ENCODE measurements around the gene CORO7.
A peak's percentile ranks its signal among the peaks of the same experiment; 100 is the strongest.

CORO7 gene

GRCh38 chr16:4354512-4355409 lies 61.6 kb downstream of the CORO7 start:
- TF ChIP-seq CTCF (IDR thresholded peaks at IDR 0.05) (no peak), ZFX (IDR thresholded peaks at IDR 0.05; ENCODE audit: borderline replicate concordance) (no peak)

GRCh38 chr16:4353675-4354074 lies 62.7 kb downstream of the CORO7 start:
- TF ChIP-seq CTCF (IDR thresholded peaks at IDR 0.05) (no peak), ZFX (IDR thresholded peaks at IDR 0.05; ENCODE audit: borderline replicate concordance) (no peak)
- H3K27ac ChIP-seq = peak overlapping the region; percentile 17; the same call in 1 of the 2 replicates

More at GRCh38 chr16:4354512-4355409, 61.6 kb downstream of the CORO7 start:
- H3K27ac ChIP-seq = no peak overlapping the region

DNA sequence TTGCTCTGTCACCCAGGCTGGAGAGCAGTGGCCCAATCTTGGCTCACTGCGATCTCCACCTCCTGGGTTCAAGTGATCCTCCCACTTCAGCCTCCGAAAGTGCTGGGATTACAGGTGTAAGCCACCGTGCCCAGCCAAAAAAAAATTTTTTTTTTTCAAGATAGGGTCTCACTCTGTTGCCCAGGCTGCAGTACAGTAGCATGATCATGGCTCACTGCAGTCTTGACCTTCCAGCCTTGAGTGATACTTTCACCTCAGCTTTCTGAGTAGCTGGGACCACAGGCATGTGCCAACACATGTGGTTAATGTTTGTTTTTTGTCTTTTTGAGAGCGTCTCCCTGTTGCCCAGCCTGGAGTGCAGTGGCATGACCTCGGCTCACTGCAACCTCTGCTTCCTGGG lies 63.6 kb downstream of the CORO7 start:
- no peak overlapping the region for H3K27ac ChIP-seq

DNA sequence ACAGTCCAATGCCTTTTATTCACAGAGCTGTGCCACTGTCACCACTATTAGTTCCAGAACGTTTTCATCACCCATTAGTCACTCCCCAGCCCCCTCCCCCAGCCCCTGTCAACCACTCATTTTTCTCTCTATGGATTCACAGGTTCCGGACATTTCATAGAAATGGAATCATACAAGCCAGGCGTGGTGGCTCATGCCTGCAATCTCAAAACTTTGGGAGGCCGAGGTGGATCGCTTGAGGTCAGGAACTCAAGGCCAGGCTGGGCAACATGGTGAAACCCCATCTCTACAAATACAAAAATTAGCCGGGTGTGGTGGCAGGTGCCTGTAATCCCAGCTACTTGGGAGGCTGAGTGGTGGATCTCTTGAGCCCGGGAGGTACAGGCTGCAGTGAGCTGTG lies 64.5 kb downstream of the CORO7 start:
- H3K27ac ChIP-seq = no peak overlapping the region
- no peak for TF ChIP-seq CTCF (IDR thresholded peaks at IDR 0.05)
- TF ChIP-seq ZFX (IDR thresholded peaks at IDR 0.05; ENCODE audit: borderline replicate concordance) = no peak

More for the DNA sequence above, 63.6 kb downstream of the CORO7 start:
- TF ChIP-seq CTCF (IDR thresholded peaks at IDR 0.05) (no peak), ZFX (IDR thresholded peaks at IDR 0.05; ENCODE audit: borderline replicate concordance) (no peak)

- H3K27ac ChIP-seq = peak within 1 kb of the TSS; percentile 87
- peak; percentile 43 for TF ChIP-seq CTCF (IDR thresholded peaks at IDR 0.05)
- TF ChIP-seq ZFX (IDR thresholded peaks at IDR 0.05; ENCODE audit: borderline replicate concordance) = no peak
Observed at GRCh38 chr16:4350787-4351659, 65.4 kb downstream of the CORO7 start, which contains the start of gene PAM16. Gene PAM16 (minus strand): TSS chr16:4351321. CDS start chr16:4351234, 87 bp downstream.

DNA sequence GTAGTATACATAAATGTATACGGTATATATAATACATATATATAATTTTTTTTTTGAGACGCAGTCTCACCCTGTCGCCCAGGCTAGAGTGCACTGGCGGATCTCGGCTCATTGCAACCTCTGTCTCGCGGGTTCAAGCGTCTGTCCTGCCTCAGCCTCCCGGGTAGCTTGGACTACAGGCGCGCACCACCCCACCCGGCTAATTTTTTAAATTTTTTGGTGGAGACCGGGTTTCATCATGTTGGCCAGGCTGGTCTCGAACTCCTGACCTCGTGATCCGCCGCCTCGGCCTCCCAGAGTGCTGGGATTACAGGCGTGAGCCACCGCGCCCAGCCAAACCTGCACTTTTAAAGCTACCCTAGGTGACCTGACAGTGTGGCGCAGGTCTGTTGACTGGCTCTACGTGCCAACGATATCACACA lies 66.0 kb downstream of the CORO7 start:
- TF ChIP-seq CTCF (IDR thresholded peaks at IDR 0.05) = no peak
- TF ChIP-seq ZFX (IDR thresholded peaks at IDR 0.05; ENCODE audit: borderline replicate concordance) = no peak
- H3K27ac ChIP-seq = peak overlapping the region; percentile 87
